MM.1S (cell line): ENCODE results near the gene AAK1.
"Not testable (repeated sequence)": the region's sequence is repeated elsewhere in the genome, so short reads cannot be mapped to it uniquely, and the experiment has no call there.

Experiments used
- EZH2 ChIP-seq: fragments of 300-600 bp; sonication (generic); optimal IDR thresholded peaks from 2 replicates; pipeline ENCODE3; 2017; ENCODE audit warnings: low read depth, mild to moderate bottlenecking, antibody characterized with exemption, low read length, mixed read lengths
- EZH2phosphoT487 ChIP-seq: fragments of 300-600 bp; sonication (generic); IDR thresholded peaks from 2 replicates; pipeline ENCODE4 v1.6.1; 2018; ENCODE audit warnings: antibody characterized with exemption, low read length
- TF ChIP-seq, protein P1 (sequence below): fragments of 300-600 bp; sonication (generic); IDR thresholded peaks from 2 replicates; pipeline ENCODE4 v1.5.1; 2016; ENCODE audit warnings: antibody characterized with exemption, low read length, mixed read lengths

DNA sequence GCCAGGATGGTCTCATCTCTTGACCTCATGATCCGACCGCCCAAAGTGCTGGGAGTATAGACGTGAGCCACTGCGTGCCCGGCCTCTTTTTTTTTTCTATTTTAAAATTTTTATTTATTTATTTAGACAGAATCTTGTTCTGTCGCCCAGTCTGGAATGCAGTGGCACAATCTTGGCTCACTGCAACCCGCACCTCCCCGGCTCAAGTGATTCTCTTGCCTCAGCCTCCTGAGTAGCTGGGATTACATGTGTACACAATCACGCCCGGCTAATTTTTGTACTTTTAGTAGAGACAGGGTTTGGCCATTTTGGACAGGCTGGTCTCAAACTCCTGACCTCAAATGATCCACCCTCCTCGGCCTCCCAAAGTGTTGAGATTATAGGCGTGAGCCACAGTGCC is 93.0 kb downstream of the AAK1 start:
- TF ChIP-seq, protein P1, sequence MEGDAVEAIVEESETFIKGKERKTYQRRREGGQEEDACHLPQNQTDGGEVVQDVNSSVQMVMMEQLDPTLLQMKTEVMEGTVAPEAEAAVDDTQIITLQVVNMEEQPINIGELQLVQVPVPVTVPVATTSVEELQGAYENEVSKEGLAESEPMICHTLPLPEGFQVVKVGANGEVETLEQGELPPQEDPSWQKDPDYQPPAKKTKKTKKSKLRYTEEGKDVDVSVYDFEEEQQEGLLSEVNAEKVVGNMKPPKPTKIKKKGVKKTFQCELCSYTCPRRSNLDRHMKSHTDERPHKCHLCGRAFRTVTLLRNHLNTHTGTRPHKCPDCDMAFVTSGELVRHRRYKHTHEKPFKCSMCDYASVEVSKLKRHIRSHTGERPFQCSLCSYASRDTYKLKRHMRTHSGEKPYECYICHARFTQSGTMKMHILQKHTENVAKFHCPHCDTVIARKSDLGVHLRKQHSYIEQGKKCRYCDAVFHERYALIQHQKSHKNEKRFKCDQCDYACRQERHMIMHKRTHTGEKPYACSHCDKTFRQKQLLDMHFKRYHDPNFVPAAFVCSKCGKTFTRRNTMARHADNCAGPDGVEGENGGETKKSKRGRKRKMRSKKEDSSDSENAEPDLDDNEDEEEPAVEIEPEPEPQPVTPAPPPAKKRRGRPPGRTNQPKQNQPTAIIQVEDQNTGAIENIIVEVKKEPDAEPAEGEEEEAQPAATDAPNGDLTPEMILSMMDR: not testable (repeated sequence)
- not testable (repeated sequence) for TF ChIP-seq EZH2, EZH2phosphoT487
